Measurements from ENCODE around the gene GPR45.

GPR45 gene

DNA sequence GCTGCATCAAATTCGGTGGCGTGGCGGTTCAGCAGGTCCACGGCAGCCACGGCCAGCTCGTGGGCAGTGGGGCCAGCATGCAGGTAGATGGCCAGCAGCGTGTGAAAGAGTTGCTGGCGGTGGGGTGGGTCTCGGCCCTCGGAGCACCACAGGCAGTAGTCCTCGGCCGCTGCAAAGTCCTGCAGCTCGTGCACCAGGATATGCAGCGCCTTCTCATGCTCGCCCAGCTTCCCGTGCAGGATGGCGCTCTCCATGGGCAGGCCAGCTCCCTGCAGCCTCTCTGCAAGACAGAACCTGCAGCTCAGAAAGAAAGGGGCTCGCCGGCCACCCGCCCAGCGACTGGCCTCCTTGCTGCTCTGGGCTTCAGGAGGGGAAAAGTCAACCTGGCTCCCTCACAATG lies 27.9 kb downstream of the GPR45 start:
- H3K4me3 ChIP-seq = no peak overlapping the region
- no peak for DNase-seq (ENCODE audit: low spot score)
- TF ChIP-seq, protein P1, sequence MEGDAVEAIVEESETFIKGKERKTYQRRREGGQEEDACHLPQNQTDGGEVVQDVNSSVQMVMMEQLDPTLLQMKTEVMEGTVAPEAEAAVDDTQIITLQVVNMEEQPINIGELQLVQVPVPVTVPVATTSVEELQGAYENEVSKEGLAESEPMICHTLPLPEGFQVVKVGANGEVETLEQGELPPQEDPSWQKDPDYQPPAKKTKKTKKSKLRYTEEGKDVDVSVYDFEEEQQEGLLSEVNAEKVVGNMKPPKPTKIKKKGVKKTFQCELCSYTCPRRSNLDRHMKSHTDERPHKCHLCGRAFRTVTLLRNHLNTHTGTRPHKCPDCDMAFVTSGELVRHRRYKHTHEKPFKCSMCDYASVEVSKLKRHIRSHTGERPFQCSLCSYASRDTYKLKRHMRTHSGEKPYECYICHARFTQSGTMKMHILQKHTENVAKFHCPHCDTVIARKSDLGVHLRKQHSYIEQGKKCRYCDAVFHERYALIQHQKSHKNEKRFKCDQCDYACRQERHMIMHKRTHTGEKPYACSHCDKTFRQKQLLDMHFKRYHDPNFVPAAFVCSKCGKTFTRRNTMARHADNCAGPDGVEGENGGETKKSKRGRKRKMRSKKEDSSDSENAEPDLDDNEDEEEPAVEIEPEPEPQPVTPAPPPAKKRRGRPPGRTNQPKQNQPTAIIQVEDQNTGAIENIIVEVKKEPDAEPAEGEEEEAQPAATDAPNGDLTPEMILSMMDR (IDR thresholded peaks at IDR 0.05) = no peak
- H3K27ac ChIP-seq = no peak overlapping the region

DNA sequence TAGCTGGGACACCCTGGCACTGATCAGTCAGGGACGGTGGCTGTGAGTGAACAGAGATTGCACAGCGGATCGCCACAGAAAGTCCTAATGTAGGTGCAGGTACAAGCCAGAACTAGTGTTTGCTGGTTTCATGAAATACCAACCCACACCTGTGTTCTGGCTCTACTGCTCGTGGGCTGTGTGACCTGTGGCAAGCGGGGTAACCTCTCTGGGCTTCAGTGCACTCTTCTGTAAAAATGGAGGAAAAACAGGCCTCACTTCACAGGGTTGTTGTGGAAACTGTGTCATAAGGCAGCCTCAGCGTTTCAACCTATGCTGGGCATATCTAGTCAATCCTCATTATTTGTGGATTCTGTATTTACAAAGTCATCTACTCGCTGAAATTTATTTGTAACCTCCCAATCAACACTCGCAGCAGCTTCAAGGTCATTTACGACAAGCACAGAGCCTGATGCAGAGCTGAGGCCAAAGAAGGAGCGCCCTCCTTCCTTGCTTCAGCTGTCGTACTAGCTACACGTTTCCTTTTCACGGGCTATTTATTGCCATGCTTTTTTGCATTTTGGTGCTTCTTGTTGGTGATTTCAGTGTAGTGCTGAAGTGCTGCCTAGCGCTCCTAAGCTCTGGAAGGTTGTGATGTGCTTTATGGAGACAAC lies 30.0 kb downstream of the GPR45 start:
- DNase-seq (ENCODE audit: low spot score) = no peak
- no peak overlapping the region for H3K27ac ChIP-seq
- H3K4me3 ChIP-seq = no peak overlapping the region
- TF ChIP-seq, protein P1 (IDR thresholded peaks at IDR 0.05) = no peak

DNA sequence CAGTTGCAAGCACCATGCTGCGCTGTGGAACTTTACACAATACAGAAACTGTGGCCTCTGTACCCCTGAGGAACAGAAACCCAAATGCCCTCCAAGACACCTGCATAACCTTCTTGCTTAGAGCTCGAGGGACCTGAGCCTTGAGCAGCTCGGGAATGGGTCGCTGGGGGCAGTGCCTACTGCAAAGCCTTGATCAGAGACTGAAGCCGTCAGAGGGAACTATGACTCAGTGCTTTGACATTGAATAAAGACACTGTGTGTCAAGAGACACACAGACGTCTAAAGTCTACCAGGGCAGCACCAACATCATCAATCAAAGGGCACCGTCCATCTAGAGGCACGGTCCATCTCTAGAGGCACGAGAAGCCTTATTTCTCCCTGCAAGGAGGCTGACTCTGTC lies 30.6 kb downstream of the GPR45 start:
- Histone ChIP-seq H3K27ac (no peak overlapping the region), H3K4me3 (no peak overlapping the region)
- DNase-seq (ENCODE audit: low spot score) = no peak
- TF ChIP-seq, protein P1 (IDR thresholded peaks at IDR 0.05) = no peak

DNA sequence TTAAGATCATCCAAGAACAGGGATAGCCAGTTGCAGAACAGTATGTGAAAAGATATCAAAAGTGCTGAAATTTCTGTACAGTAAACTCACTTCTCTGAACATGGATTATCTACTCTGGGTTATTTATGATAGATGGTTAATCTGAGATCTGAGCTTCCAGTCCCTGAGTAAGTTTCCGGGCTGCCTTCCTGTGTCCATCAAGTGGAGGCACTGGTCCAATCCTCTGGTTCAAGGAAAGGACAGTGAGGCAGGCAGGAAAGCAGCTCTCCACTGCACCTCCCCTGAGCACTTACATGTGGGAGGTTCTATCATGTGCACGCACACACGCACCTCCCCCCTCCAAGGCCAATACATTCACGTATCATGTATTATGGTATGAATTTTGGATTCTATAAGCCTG lies 32.5 kb downstream of the GPR45 start:
- TF ChIP-seq, protein P1 (IDR thresholded peaks at IDR 0.05) = no peak
- no peak overlapping the region for H3K27ac ChIP-seq
- H3K4me3 ChIP-seq = no peak overlapping the region
- DNase-seq (ENCODE audit: low spot score) = no peak

DNA sequence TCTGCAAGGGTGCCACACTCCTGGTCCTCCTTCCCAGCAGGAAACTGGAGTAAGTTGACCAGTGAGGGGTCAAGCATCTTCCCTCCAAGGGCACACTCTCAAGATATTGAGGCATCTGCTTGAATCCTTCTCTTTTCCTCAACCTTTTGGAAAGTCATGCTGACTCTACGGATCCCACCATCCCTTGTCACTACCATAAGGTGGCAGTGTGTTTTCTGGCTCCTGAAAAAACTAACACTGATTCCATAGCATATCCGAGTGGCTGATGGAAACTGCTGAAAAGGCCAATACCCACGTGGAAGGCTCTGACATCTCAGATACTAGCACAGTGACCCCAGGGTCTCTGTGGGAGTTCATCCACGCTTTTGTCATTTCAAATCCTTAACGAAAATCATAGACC lies 37.1 kb downstream of the GPR45 start:
- H3K4me3 ChIP-seq = no peak overlapping the region
- TF ChIP-seq, protein P1 (IDR thresholded peaks at IDR 0.05) = no peak
- H3K27ac ChIP-seq = no peak overlapping the region
- DNase-seq (ENCODE audit: low spot score) = no peak

DNA sequence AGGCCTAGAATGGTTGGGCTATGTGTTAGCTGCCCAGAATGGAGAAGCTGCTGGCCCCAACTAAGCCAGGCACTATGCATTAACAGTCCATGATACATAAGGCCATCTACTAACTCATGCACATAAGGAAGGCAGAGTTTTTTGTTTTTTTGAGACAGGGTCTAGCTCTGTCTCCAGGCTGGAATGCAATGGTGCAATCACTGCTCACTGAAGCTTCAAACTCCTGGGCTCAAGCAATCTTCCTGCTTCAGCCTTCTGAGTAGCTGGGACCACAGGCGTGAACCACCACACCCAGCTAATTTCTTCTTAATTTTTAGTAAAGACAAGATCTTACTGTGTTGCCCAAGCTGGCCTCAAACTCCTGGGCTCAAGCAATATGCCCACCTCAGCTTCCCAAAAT lies 37.6 kb downstream of the GPR45 start:
- H3K4me3 ChIP-seq = no peak overlapping the region
- H3K27ac ChIP-seq = no peak overlapping the region
- TF ChIP-seq, protein P1 (IDR thresholded peaks at IDR 0.05) = no peak
- no peak for DNase-seq (ENCODE audit: low spot score)

DNA sequence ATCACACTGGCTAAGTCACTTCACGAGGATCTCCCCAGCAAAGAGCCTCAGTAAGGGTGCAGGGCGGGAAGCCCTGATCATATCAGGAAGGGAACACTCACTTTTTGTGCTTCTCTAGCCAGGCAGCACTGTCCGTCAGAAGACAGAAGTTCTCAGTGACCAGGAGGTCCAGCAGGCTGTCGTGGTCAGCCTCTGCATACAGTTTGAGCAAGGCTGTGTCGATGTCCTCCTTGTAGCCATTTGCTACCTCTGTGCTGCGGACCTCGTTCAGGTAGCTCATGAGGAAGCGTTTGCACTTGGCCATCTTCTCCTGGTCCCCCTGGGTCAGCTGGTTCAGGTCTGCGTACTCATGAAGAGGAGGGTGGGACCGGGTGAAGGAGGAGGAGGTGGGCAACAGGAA lies 38.7 kb downstream of the GPR45 start:
- H3K27ac ChIP-seq = no peak overlapping the region
- no peak for DNase-seq (ENCODE audit: low spot score)
- TF ChIP-seq, protein P1 (IDR thresholded peaks at IDR 0.05) = no peak
- H3K4me3 ChIP-seq = no peak overlapping the region
